HL-60 (cell line): ENCODE measurements around the gene OXLD1.

Experiments used
- CTCF ChIP-seq: IDR thresholded peaks from one replicate; pipeline ENCODE4 v1.5.1; 2011; ENCODE audit warnings: low read length, control low read depth, inconsistent platforms; ENCODE audit not compliant: insufficient read depth
- GABPA ChIP-seq: IDR thresholded peaks from 2 replicates; pipeline ENCODE4 v1.6.1; 2012; ENCODE audit warnings: low read depth
- POLR2AphosphoS5 ChIP-seq: IDR thresholded peaks from 2 replicates; pipeline ENCODE4 v1.6.1; 2012; ENCODE audit warnings: low read depth
- REST ChIP-seq: IDR thresholded peaks from 2 replicates; pipeline ENCODE4 v1.6.1; 2012; ENCODE audit warnings: low read depth; ENCODE audit not compliant: insufficient replicate concordance

- TF ChIP-seq CTCF = no peak
- no peak for TF ChIP-seq POLR2AphosphoS5
- no peak for TF ChIP-seq REST
- no peak for TF ChIP-seq GABPA
Observed at GRCh38 chr17:81690066-81690465, 23.7 kb upstream of the OXLD1 start.
